LoVo (cell line): ENCODE measurements around the gene MRPS6.

Experiments used
- DNase-seq: peaks from one replicate; pipeline ENCODE4 v3.0.0-alpha.2; 2016; ENCODE audit warnings: low spot score

MRPS6 gene

GRCh38 chr21:34180826-34181359 lies 107.5 kb downstream of the MRPS6 start:
- no peak for DNase-seq

- no peak for DNase-seq
These were observed 108.2 kb downstream of the MRPS6 start for GRCh38 chr21:34181431-34182039.

GRCh38 chr21:34182436-34182835 lies 109.1 kb downstream of the MRPS6 start:
- DNase-seq: no peak

- no peak for DNase-seq
These were observed 110.1 kb downstream of the MRPS6 start for GRCh38 chr21:34183331-34183928.

- no peak for DNase-seq
These were observed 110.9 kb downstream of the MRPS6 start for GRCh38 chr21:34184232-34184631.

- no peak for DNase-seq
These were observed 111.8 kb downstream of the MRPS6 start for GRCh38 chr21:34185026-34185750.

- no peak for DNase-seq
These were observed 112.8 kb downstream of the MRPS6 start for GRCh38 chr21:34186109-34186719.

- DNase-seq: no peak
These were observed 114.6 kb downstream of the MRPS6 start for GRCh38 chr21:34187935-34188334.

GRCh38 chr21:34189506-34189905 lies 116.1 kb downstream of the MRPS6 start:
- DNase-seq: no peak

- DNase-seq: no peak
These were observed 117.4 kb downstream of the MRPS6 start for GRCh38 chr21:34190576-34191321.

- no peak for DNase-seq
These were observed 118.5 kb downstream of the MRPS6 start for GRCh38 chr21:34191876-34192275.
